GM21360 (cell line): ENCODE measurements around the gene TNRC18.
"Not testable (repeated sequence)": the region's sequence is repeated elsewhere in the genome, so short reads cannot be mapped to it uniquely, and the experiment has no call there.

ENCODE experiments used
- ATAC-seq: cut with Tn5 transposase; IDR thresholded peaks from one replicate; pipeline ENCODE4 v1.9.1; 2021; ENCODE audit warnings: mild to moderate bottlenecking, moderate library complexity; ENCODE audit not compliant: unreplicated experiment

The TNRC18 gene

GRCh38 chr7:5350600-5351385 lies 72.8 kb downstream of the TNRC18 start:
- ATAC-seq, result no peak

- no peak for ATAC-seq
These were observed 73.5 kb downstream of the TNRC18 start for GRCh38 chr7:5350174-5350463.

- no peak for ATAC-seq
These were observed 74.0 kb downstream of the TNRC18 start for GRCh38 chr7:5349437-5350173.

DNA sequence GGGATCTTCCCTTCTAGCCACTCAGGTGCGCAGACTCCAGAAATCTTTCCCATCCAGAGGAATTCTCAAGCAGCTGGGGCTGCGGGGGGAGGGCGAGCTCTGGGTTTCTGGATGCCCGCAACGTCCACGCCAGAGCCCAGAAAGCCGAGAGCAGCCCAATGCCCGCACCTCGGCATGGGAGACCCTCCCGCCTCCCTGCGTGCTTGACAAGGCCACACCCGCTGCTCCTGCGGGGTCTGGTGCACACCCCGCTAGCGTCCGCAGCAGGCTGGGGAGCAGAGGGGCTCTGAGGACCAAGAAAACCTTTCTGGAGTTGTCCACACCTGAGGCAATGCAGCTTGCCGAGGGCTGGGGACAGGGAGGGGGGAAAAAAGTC lies 74.6 kb downstream of the TNRC18 start:
- no peak for ATAC-seq

DNA sequence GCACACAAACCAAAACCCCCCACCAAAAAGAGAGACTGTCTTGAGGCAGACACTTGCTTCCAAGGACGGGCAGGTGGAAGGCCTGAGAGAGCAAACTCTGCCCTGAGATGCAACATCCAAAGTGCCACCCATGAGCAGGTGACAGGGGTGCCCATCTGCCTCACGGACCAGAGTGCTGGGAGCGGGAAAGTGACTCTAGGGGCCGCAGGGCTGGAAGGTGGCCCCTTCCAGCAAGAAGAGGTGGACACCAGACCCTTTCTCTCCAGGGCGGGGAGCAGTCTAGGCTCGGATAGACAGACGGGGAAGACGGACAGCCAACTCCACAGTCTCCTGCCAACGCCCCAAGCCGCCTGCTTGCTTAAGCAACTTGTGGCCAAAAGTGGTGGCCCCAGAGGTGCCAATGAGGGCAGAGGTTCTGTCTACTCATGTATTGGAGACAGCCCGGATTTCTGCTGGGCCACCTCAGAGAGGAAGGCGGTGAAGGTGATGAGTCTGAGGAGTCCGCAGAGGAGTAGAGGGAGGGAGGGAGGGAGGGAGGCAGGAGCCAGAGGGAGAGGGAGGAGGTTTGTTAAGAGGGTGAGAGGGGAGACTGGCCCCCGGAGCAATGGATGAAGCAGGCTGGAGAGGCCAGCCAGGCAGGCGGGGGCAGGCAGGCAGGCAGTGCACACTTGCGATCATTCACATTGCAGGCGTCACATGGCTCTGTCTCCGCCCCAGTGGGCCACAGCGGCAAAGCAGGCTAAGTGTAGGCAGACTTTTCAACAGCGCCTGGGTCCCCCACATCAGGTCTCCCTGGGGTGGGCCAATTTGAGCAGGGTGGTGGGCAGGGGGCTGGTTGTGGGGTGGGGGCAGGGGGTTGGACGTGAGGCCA lies 75.3 kb downstream of the TNRC18 start:
- ATAC-seq, result no peak

DNA sequence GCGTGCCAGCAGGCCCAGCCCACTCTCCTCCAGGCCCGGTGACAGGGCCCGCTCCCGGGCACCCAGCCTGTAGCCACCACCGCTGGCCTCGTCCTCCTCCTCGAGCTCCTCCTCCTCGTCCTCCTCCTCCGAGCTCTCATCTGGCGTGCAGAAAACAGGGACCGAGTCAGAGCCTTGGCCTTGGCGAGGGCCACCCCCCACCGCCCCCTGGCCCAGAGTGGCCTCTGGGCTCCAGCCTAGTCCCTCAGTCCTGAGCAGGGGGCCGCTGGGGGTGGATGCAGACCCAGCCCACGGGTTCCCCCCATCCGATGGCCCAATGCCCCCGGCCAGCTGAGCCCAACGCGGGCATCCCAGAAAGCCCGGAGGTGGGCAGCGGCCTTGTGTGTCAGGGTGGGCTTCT lies 78.0 kb downstream of the TNRC18 start:
- ATAC-seq, result no peak

- no peak for ATAC-seq
These were observed 78.5 kb downstream of the TNRC18 start for GRCh38 chr7:5345171-5345570.

GRCh38 chr7:5344342-5344741 lies 79.3 kb downstream of the TNRC18 start:
- ATAC-seq, result no peak

GRCh38 chr7:5343884-5344283 lies 79.8 kb downstream of the TNRC18 start:
- no peak for ATAC-seq

DNA sequence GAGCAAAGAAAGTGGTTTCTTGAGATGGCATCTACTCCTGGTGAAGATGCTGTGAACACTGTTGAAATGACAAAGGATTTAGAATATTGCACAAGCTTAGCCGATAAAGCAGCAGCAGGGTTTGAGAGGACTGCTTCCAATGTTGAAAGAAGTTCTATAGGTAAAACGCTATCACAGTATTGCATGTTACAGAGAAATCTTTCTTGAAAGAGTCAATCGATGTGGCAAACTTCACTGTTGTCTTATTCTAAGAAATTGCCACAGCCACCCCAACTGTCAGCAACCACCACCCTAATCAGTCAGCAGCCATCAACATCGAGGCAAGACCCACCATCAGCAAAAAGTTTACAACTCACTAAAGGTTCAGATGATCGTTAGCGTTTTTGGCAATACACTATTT lies 81.0 kb downstream of the TNRC18 start:
- ATAC-seq, result no peak

DNA sequence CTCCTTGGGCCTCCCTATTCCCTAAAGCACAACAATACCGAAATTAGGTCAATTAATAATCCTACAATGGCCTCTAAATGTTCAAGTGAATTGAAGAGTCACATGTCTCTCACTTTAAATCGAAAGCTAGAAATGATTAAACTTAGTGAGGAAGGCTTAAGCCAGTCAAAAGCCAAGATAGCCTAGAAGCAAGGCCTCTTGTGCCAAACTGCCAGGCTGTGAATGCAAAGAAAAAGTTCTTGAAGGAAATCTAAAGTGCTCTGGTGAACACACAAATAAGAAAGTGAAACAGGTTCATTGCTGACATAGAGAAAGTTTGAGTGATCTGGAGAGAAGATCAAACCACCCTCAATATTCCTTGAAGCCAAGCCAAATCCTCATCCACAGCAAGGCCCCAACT lies 83.7 kb downstream of the TNRC18 start:
- no peak for ATAC-seq

DNA sequence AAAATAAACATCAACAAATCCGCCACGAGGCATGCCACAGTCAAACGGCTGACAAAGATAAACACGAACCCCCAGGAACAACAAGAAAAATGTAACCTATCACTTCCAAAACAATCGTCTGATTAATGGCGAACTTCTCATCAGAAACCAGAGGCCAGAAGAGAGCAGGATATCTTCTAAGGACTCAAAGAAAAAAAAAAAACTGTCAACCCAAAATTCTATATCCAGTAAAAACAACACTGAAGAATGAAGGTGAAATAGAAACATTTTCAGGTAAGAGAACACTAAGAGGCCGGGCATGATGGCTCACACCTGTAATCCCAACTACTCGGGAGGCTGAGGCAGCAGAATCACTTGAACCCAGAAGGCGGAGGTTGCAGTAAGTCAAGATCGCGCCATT lies 86.6 kb downstream of the TNRC18 start:
- no peak for ATAC-seq

DNA sequence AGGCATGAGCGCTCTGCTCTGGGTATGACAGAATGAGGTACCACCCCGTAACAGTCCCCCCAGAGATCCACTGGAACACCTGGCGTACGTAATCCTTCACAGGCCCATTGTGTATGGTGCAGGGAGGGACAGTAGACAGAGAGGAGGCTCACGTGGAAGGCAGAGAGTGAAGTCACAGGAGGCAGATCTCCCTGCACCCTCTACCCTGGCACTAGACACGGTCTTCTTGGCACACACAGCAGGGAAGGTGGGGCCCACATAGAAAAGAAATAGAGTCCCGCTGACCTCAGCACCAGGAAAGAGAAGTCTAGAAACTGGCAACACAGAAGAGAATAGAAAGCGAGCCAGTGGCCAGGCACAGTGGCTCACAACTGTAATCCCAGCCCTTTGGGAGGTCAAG lies 89.0 kb downstream of the TNRC18 start:
- ATAC-seq, result no peak

DNA sequence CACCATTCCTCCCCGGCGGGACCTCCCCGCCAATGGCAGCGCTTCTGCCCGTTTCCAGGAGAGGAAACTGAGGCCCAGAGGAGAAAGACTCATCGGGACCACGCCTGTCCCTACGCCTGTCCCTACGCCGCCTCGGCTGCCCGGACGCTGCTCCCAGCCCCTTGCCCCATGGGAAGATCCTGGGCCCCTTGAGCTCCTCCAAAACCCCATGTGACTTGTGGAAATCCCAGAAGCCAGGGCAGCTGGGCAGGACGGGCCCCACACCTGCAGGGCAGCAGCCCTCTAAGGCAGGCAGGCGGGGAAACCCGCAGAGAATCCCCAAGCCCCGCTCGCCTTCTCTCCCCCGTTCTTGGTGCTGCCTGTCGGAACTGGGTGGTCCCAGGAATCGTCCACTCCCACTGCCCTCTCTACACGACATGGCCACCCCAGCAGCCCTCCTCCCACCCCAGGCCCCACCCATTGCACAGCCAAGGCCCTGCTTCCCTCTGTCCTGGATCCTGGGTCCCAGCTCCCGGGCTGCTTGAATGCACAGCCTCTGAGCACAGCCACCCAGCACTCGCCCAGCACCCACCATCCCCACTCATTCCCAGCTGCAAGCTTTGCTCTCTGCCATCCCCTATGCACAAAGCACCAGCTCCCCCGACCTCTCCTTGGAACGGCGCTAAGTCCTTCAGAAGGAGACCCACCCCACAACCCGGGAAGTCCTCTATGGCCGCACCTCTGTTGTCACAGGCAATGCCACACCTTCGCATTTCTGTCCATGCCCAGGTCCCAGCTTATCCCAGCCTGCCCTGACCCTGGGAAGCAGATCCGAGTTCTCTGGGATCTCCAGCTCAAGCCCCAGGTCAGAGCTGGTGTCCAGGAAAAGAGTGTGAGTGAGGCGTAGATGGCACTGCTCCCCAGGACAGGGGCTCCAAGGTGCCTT lies 90.3 kb downstream of the TNRC18 start:
- ATAC-seq, result no peak

DNA sequence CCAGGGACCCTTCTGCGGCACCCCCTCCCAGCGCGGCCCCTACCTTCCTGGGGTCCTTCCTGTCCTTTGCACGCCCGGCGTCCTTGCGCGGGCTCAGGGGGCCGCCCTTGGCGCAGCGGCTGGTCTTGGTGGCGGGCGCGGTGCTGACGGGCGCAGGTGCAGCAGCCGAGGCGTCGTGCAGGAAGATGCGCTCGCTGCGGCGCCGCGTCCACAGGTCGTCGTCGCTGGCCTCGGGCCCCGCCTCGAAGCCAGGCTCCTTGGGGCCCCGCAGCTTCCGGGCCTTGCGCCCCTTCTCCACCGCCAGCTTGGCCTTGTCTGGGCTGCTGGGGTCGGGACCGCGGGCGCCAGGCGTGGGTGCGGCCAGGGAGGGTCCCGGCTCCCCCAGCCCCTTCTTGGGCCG lies 91.1 kb downstream of the TNRC18 start:
- ATAC-seq, result no peak

DNA sequence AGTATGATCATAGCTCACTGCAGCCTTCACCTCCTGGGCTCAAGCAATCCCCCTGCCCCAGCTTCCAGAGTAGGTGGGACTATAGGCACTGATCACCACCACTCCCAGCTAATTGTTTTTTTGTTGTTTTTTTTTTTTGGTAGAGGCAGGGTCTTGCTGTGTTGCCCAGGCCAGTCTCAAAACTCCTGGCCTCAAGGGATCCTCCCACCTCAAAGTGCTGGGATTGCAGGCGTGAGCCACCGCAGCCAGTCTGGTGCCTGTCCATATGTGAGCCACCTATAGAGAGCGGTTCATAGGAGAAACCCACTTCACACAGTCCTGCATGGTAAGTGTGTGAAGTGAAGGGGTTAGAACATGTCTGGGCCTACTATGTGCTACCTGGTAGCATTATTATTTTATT lies 93.3 kb downstream of the TNRC18 start:
- no peak for ATAC-seq

- no peak for ATAC-seq
These were observed 98.7 kb downstream of the TNRC18 start for GRCh38 chr7:5324961-5325360.

DNA sequence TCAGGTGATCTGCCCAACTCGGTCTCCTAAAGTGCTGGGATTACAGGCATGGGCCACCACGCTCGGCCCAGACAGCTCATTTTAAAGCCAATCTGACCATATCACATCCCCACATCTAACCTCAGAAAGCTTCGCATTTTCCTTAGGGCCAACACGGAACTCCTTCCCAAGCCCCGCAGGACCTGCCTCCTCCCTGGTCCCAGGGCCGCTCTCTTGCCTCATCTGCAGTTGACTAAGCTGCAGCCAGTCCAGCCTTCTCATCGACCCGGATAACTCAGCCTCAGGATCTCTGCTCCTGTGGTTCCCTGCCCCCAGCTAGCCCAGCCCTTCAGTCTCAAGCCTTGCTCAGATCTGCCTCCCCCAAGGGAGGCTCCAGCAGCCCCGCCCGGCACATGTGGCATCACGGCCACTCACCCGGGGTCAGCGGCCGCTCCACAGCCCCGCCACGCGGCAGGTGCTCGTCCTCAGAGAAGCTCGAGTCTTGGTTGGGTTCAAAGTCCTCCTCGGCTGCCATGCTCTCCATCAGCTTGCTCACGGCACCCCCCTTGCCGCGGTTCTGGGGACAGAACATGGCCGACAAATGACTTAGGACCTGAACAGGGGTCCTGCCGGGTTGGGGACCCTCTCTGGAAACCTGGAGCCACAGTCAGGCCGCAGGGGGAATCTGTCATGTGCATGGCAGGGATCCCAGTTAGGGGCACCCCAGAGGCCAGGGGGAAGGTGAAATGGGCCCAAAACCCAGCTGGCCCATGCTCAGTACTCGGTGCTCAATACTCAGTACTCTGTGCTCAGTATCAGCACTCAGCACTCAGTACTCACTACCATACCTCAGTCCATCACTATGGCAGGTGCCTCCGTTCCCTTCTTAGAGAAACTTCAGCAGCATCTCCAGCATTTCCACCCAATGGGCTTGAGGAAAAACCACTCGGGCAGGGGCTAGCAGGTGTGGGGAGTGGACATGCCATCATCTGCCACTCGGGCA lies 99.5 kb downstream of the TNRC18 start:
- not testable (repeated sequence) for ATAC-seq

DNA sequence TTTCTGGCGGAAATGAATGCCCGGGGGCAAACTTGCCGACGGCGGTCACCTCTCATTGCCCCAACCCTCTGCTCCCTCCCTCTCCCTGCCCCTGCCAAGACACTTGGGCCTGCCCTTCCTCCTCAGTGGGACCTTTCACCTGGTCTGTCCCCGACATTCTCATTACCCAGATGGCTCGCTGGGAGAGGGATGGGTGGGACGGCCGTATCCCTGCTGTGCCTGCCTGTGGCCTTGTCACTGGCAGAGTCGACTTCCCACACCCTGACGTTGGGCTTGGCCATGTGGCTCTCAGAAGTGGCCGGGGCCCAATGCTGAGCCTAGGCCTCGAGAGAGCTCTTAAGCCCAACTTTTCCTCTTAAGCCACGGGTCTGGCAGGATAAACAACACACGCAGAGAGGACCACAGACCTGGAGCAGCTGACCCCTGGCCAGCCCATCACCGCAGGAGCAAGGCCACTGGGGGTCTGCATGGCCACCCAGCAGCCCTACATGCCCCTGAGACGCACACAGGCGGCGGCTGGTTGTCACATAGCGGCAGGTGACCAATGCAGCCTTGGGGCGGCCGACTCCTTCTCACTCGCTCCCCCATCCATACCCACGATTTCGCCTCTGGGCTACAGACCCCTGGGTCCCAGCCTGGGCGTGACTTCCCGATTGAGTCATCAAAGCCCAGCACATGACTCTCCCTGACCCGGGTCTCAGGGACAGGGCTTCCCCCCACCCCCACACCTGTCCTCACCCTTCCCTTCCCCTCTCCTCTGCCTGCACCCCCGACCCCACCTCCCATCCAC lies 100.8 kb downstream of the TNRC18 start:
- ATAC-seq, result no peak
